HEK293 (cell line): ENCODE results near the gene TJP3.

Source experiments
- CTCF ChIA-PET: fragments of 350-600 bp; formaldehyde crosslinking; extraction: SDS; loops from one replicate; lab custom pipeline; 2021; ENCODE audit warnings: antibody characterized with exemption; lab: Yijun Ruan, JAX
- POLR2A ChIA-PET: fragments of 300-600 bp; formaldehyde crosslinking; extraction: SDS; loops from one replicate; lab custom pipeline; 2020; ENCODE audit warnings: antibody characterized with exemption, inconsistent platforms; lab: Yijun Ruan, JAX
- H3K27ac ChIP-seq: fragments of 200-500 bp; sonication (Bioruptor generic); 2 replicates; pipeline ENCODE4 v1.5.1; 2014; ENCODE audit warnings: low read depth, low read length, control low read depth, inconsistent platforms; ENCODE audit errors: extremely low read depth
- H3K36me3 ChIP-seq, 2 experiments: fragments of 200-500 bp in 1 of 2; sonication (Bioruptor generic) in 1 of 2; 1 replicate in 1 of 2; 2 replicates in 1 of 2; pipeline ENCODE4 v1.5.1; 2014 to 2017; ENCODE audit warnings: inconsistent platforms in 2 of 2, low read length in 2 of 2; ENCODE audit not compliant: control insufficient read depth in 2 of 2, insufficient read depth in 1 of 2
- H3K4me1 ChIP-seq: fragments of 200-500 bp; sonication (Bioruptor generic); 2 replicates; pipeline ENCODE4 v1.5.1; 2014; ENCODE audit warnings: mild to moderate bottlenecking, low read length, inconsistent platforms; ENCODE audit not compliant: control insufficient read depth, insufficient read depth
- H3K4me3 ChIP-seq: 2 replicates; pipeline ENCODE4 v1.5.1; 2011; ENCODE audit warnings: low read depth, mild to moderate bottlenecking, control low read depth, low read length, moderate library complexity
- H3K9me3 ChIP-seq: fragments of 200-500 bp; sonication (Bioruptor generic); 2 replicates; pipeline ENCODE4 v1.5.1; 2014; ENCODE audit warnings: low read depth, low read length, inconsistent platforms; ENCODE audit not compliant: control insufficient read depth, insufficient read depth
- EGR2 ChIP-seq: fragments of 450-650 bp; formaldehyde crosslinking; IDR thresholded peaks from 2 replicates; pipeline ENCODE4 v1.5.1; 2016; ENCODE audit warnings: low read depth, missing biosample characterization, missing genetic modification characterization
- GFI1B ChIP-seq: fragments of 450-650 bp; formaldehyde crosslinking; IDR thresholded peaks from 2 replicates; pipeline ENCODE4 v1.5.1; 2016; ENCODE audit warnings: missing biosample characterization, missing genetic modification characterization
- GLIS2 ChIP-seq: fragments of 450-650 bp; formaldehyde crosslinking; IDR thresholded peaks from 2 replicates; pipeline ENCODE4 v1.5.1; 2016; ENCODE audit warnings: missing biosample characterization, missing genetic modification characterization
- KLF8 ChIP-seq: fragments of 450-650 bp; formaldehyde crosslinking; IDR thresholded peaks from 2 replicates; pipeline ENCODE4 v1.5.1; 2016; ENCODE audit warnings: missing biosample characterization, missing genetic modification characterization
- SP7 ChIP-seq: fragments of 450-650 bp; formaldehyde crosslinking; IDR thresholded peaks from 2 replicates; pipeline ENCODE4 v1.5.1; 2016; ENCODE audit warnings: missing biosample characterization, missing genetic modification characterization
- ZFHX2 ChIP-seq: fragments of 450-650 bp; formaldehyde crosslinking; conservative IDR thresholded peaks from 2 replicates; pipeline ENCODE4 v1.5.1; 2016; ENCODE audit warnings: missing biosample characterization, missing genetic modification characterization
- ZIC2 ChIP-seq: fragments of 450-650 bp; formaldehyde crosslinking; IDR thresholded peaks from 2 replicates; pipeline ENCODE4 v1.5.1; 2016; ENCODE audit warnings: missing biosample characterization, missing genetic modification characterization
- ZNF146 ChIP-seq: fragments of 450-650 bp; formaldehyde crosslinking; IDR thresholded peaks from 2 replicates; pipeline ENCODE4 v1.5.1; 2016; ENCODE audit warnings: missing biosample characterization, missing genetic modification characterization
- ZNF16 ChIP-seq: fragments of 450-650 bp; formaldehyde crosslinking; IDR thresholded peaks from 2 replicates; pipeline ENCODE4 v1.5.1; 2016; ENCODE audit warnings: low read depth, missing biosample characterization, missing genetic modification characterization
- ZNF169 ChIP-seq: fragments of 450-650 bp; formaldehyde crosslinking; IDR thresholded peaks from 2 replicates; pipeline ENCODE4 v1.5.1; 2016; ENCODE audit warnings: missing biosample characterization, missing genetic modification characterization
- ZNF2 ChIP-seq: fragments of 450-650 bp; formaldehyde crosslinking; IDR thresholded peaks from 2 replicates; pipeline ENCODE4 v1.5.1; 2016; ENCODE audit warnings: missing biosample characterization, missing genetic modification characterization
- ZNF335 ChIP-seq: fragments of 450-650 bp; formaldehyde crosslinking; conservative IDR thresholded peaks from 2 replicates; pipeline ENCODE4 v1.5.1; 2016; ENCODE audit warnings: missing biosample characterization, missing genetic modification characterization
- ZNF561 ChIP-seq: fragments of 450-650 bp; IDR thresholded peaks from 2 replicates; pipeline ENCODE4 v1.5.1; 2018; ENCODE audit warnings: missing biosample characterization, missing genetic modification characterization, borderline replicate concordance
- ZNF600 ChIP-seq: fragments of 450-650 bp; formaldehyde crosslinking; IDR thresholded peaks from 2 replicates; pipeline ENCODE4 v1.5.1; 2016; ENCODE audit warnings: missing biosample characterization, missing genetic modification characterization
- ZXDB ChIP-seq: fragments of 450-650 bp; formaldehyde crosslinking; IDR thresholded peaks from 2 replicates; pipeline ENCODE4 v1.5.1; 2016; ENCODE audit warnings: missing biosample characterization, missing genetic modification characterization
- TF ChIP-seq, protein P1 (sequence below): fragments of 450-650 bp; formaldehyde crosslinking; IDR thresholded peaks from 2 replicates; pipeline ENCODE4 v1.5.1; 2016; ENCODE audit warnings: missing biosample characterization, missing genetic modification characterization
- TF ChIP-seq, protein P2 (sequence below): fragments of 450-650 bp; formaldehyde crosslinking; IDR thresholded peaks from 2 replicates; pipeline ENCODE4 v1.5.1; 2016; ENCODE audit warnings: missing biosample characterization, missing genetic modification characterization
- TF ChIP-seq, protein P3 (sequence below): fragments of 450-650 bp; formaldehyde crosslinking; IDR thresholded peaks from 2 replicates; pipeline ENCODE4 v1.5.1; 2016; ENCODE audit warnings: missing biosample characterization, missing genetic modification characterization

TJP3 gene

DNA sequence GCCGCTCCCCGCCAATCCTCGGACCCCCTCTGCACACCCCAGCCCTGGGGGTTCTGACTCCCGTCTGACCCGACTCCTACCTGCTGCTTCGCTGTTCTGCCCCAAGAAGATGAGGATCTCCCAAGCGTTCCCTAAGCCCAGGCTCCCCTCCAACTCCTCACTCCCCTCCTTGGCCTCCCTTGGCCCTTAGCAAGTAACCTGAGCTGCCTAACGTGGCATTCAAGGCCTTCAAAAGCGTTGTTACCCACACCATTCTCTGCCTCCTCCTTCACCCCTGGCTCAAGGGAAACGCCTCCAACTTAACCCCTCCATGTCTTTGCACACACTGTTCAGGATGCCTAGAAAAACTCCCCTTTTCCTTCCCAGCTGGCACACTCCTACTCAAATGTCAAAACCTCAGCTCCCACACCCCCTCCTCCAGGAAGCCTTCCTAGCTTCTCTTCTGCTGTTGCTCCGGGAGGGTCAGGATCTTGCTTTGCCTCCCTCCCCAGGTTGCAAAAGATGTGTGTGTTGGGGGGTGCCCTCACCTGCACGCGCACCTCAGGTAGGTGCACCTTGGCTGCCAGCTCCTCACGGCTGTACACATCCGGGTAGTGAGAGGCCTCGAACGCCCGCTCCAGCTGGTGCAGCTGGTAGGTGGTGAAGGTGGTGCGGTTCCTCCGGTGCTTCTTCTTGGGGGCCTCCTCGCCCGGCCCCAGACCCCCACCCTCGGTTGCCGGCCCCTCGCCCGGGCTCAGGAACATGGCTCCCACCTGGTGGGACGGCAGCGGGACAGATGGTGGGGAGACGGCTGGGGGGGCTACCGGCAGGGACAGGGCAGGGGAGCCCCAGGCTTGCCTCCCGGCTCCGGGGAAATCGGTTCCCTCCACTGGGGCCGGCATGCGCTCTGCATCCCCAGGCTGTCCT, 63.1 kb downstream of the TJP3 start (continued):
- TF ChIP-seq KLF8 (tag by site-specific recombination) (0 out of 2 replicates have a peak, but pooled peaks have one; percentile 12), EGR2 (tag by site-specific recombination) (peak; percentile 94), ZNF600 (tag by site-specific recombination) (peak; percentile 34; the same call in 1 of the 2 replicates), ZNF561 (no peak)
- TF ChIP-seq, protein P1, sequence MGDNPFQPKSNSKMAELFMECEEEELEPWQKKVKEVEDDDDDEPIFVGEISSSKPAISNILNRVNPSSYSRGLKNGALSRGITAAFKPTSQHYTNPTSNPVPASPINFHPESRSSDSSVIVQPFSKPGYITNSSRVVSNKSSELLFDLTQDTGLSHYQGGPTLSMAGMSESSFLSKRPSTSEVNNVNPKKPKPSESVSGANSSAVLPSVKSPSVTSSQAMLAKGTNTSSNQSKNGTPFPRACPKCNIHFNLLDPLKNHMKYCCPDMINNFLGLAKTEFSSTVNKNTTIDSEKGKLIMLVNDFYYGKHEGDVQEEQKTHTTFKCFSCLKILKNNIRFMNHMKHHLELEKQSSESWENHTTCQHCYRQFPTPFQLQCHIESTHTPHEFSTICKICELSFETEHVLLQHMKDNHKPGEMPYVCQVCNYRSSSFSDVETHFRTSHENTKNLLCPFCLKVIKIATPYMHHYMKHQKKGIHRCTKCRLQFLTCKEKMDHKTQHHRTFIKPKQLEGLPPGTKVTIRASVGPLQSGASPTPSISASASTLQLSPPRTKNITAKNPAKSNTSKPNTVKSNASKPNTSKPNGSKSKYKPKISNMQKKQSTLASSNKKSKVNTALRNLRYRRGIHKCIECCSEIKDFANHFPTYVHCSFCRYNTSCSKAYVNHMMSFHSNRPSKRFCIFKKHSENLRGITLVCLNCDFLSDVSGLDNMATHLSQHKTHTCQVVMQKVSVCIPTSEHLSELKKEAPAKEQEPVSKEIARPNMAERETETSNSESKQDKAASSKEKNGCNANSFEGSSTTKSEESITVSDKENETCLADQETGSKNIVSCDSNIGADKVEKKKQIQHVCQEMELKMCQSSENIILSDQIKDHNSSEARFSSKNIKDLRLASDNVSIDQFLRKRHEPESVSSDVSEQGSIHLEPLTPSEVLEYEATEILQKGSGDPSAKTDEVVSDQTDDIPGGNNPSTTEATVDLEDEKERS (tag by site-specific recombination) = no peak

DNA sequence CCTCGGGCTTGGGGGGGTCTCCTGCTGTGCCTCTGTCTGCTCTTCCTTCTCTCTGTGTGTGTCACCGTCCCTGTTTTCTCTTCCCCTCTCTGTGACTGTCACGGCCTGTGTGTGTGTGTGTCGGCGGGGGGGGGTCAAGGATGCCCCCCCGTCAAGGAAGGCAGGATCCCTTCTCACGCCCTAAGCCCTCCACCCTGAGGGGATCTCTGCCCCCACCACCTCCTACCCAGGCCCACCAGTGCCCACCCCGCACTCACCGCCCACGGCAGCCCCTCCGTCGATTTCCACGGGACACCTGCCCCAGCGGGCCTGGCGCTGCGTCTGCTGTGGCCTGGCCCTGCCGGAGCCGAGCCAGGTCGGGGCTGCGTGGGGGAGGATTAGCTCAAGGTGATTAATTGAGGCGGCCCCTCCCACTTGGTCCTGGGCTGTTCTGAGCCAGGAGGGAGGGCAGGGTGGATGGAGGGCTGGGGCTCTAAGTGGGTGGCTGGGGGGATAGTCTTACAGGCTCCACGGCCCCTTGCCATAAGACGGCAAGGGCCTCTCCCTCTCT, 63.8 kb downstream of the TJP3 start, which contains the start of gene RAX2:
Gene RAX2 (minus strand): TSS at position 323 of the 550 bp plus-strand sequence. CDS start 486 bp downstream, outside the sequence.
- TF ChIP-seq ZXDB (tag by site-specific recombination) (no peak), SP7 (tag by site-specific recombination) (no peak), ZNF2 (no peak), EGR2 (tag by site-specific recombination) (peak; percentile 95), ZNF335 (no peak), ZIC2 (peak; percentile 46; the same call in 1 of the 2 replicates), ZNF146 (tag by site-specific recombination) (no peak), ZFHX2 (tag by site-specific recombination) (peak; percentile 93), ZNF169 (no peak), GFI1B (no peak), GLIS2 (peak; percentile 49)
- TF ChIP-seq, protein P2, sequence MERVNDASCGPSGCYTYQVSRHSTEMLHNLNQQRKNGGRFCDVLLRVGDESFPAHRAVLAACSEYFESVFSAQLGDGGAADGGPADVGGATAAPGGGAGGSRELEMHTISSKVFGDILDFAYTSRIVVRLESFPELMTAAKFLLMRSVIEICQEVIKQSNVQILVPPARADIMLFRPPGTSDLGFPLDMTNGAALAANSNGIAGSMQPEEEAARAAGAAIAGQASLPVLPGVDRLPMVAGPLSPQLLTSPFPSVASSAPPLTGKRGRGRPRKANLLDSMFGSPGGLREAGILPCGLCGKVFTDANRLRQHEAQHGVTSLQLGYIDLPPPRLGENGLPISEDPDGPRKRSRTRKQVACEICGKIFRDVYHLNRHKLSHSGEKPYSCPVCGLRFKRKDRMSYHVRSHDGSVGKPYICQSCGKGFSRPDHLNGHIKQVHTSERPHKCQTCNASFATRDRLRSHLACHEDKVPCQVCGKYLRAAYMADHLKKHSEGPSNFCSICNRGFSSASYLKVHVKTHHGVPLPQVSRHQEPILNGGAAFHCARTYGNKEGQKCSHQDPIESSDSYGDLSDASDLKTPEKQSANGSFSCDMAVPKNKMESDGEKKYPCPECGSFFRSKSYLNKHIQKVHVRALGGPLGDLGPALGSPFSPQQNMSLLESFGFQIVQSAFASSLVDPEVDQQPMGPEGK (tag by site-specific recombination) = peak; percentile 69
- CTCF ChIA-PET = interaction anchor here (0.6 kb wide), 1 partner anchor 553 kb away, joined by 3 read pairs; no protein-coding TSS in a partner anchor
- Histone ChIP-seq H3K36me3 (peaks cover 0 to 8% of the 10 kb centered on the region in 2 experiments; a peak in 2 of 3 replicates), H3K9me3 (no peaks in the 10 kb centered on the region), H3K4me3 (no peak within 1 kb of the TSS), H3K27ac (no peak within 1 kb of the TSS), H3K4me1 (no peaks in the 10 kb centered on the region)
- POLR2A ChIA-PET = interaction anchor here (0.6 to 1.6 kb wide), 2 partner anchors 9 to 265 kb away, joined by 7 to 8 read pairs; no protein-coding TSS in a partner anchor

DNA sequence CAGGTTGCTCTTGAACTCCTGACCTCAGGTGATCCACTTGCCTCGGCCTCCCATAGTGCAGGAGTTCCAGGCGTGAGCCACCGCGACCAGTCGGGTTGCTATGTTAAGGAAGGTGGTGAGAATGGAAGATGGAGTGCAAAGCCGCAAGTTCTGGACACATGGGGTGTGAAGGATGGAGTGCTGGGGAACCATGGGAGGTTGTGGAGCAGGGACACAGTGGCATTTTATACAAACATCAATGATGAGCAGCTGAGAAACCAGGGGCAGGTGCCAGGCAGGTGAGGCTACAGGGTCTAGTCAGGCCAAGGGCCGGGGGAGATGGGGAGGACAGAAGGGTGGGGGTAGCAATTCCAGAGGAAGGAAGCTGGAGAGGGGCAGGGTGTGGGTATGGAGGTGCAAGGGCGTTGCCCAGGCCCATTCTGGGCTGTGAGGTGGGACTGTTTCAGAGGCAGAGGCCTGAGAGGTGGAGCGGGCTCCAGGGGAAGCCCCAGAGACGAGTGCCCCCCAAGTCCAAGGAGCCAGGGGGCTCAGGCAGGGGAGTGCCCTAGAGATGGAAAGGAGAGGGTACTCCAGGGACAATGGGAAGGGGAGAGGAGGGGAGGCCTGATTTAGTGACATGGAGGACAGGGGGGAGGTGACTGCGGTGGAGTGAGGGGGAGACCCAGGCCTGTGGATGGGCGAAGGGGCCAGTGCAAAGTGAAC, 65.8 kb downstream of the TJP3 start:
- TF ChIP-seq ZNF16 (peak; percentile 69; the same call in 1 of the 2 replicates), ZNF600 (tag by site-specific recombination) (0 out of 2 replicates have a peak, but pooled peaks have one; percentile 17)
- TF ChIP-seq, protein P3, sequence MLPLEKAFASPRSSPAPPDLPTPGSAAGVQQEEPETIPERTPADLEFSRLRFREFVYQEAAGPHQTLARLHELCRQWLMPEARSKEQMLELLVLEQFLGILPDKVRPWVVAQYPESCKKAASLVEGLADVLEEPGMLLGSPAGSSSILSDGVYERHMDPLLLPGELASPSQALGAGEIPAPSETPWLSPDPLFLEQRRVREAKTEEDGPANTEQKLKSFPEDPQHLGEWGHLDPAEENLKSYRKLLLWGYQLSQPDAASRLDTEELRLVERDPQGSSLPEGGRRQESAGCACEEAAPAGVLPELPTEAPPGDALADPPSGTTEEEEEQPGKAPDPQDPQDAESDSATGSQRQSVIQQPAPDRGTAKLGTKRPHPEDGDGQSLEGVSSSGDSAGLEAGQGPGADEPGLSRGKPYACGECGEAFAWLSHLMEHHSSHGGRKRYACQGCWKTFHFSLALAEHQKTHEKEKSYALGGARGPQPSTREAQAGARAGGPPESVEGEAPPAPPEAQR (tag by site-specific recombination) = no peak
- TF ChIP-seq, protein P2 (tag by site-specific recombination) = 0 out of 2 replicates have a peak, but pooled peaks have one; percentile 17
- no peak overlapping the region for H3K4me3 ChIP-seq
- ChIA-PET CTCF (interaction anchor here (1.1 kb wide), 1 partner anchor 214 kb away, joined by 3 read pairs; no protein-coding TSS in a partner anchor), POLR2A (interaction anchor here (1.1 kb wide), 1 partner anchor 10 kb away, joined by 5 read pairs; no protein-coding TSS in a partner anchor)
- no peaks in the 10 kb centered on the region for H3K4me1 ChIP-seq
- H3K27ac ChIP-seq = no peak overlapping the region
- no peaks in the 10 kb centered on the region; a peak in 1 of 3 replicates for H3K36me3 ChIP-seq
- no peaks in the 10 kb centered on the region for H3K9me3 ChIP-seq
